GM18951 (cell line): Measurements from ENCODE around the gene IKBKE.

Experiments used
- POLR2A ChIP-seq: IDR thresholded peaks from 4 replicates; pipeline ENCODE4 v1.6.1; 2011; ENCODE audit warnings: mild to moderate bottlenecking; ENCODE audit not compliant: insufficient read length, insufficient read depth; ENCODE audit errors: extremely low read depth
- in situ Hi-C: fragments of 300-500 bp; cut with MboI; formaldehyde crosslinking; loops from one replicate; pipeline ENCODE4 v1.12.0; 2022; ENCODE audit warnings: low sequenced_read_pairs, mixed read lengths, inconsistent platforms; ENCODE audit not compliant: unreplicated experiment

The IKBKE gene

GRCh38 chr1:206445911-206446356 lies 24.3 kb upstream of the IKBKE start:
- in situ Hi-C loops = no loop called here
- no peak for TF ChIP-seq POLR2A

- no peak for TF ChIP-seq POLR2A
- in situ Hi-C loops = no loop called here
Measured at GRCh38 chr1:206446688-206447421, 23.4 kb upstream of the IKBKE start.

GRCh38 chr1:206447422-206447765 lies 22.9 kb upstream of the IKBKE start:
- in situ Hi-C loops = no loop called here
- no peak for TF ChIP-seq POLR2A

- in situ Hi-C loops = no loop called here
- TF ChIP-seq POLR2A = no peak
Measured at GRCh38 chr1:206447792-206448191, 22.5 kb upstream of the IKBKE start.

GRCh38 chr1:206448471-206448870 lies 21.8 kb upstream of the IKBKE start:
- in situ Hi-C loops = no loop called here
- TF ChIP-seq POLR2A = no peak

GRCh38 chr1:206449565-206449964 lies 20.7 kb upstream of the IKBKE start:
- TF ChIP-seq POLR2A = no peak
- in situ Hi-C loops = no loop called here

- in situ Hi-C loops = no loop called here
- no peak for TF ChIP-seq POLR2A
Measured at GRCh38 chr1:206450281-206450680, 20.0 kb upstream of the IKBKE start.

- in situ Hi-C loops = no loop called here
- no peak for TF ChIP-seq POLR2A
Measured at GRCh38 chr1:206451134-206451686, 19.1 kb upstream of the IKBKE start.

GRCh38 chr1:206453111-206453510 lies 17.2 kb upstream of the IKBKE start:
- no peak for TF ChIP-seq POLR2A
- in situ Hi-C loops = no loop called here

- TF ChIP-seq POLR2A = no peak
- in situ Hi-C loops = no loop called here
Measured at GRCh38 chr1:206455289-206455665, 15.0 kb upstream of the IKBKE start.

GRCh38 chr1:206455666-206456344 lies 14.5 kb upstream of the IKBKE start:
- in situ Hi-C loops = no loop called here
- no peak for TF ChIP-seq POLR2A

GRCh38 chr1:206456577-206457370 lies 13.5 kb upstream of the IKBKE start:
- in situ Hi-C loops = no loop called here
- no peak for TF ChIP-seq POLR2A

- in situ Hi-C loops = no loop called here
- no peak for TF ChIP-seq POLR2A
Measured at GRCh38 chr1:206457408-206458120, 12.7 kb upstream of the IKBKE start.
